Fibroblast of upper back skin (primary cell): Measurements from ENCODE around the gene TIA1.
"Not testable (repeated sequence)": the region's sequence is repeated elsewhere in the genome, so short reads cannot be mapped to it uniquely, and the experiment has no call there.

Experiments
- DNase-seq: peaks from one replicate; pipeline ENCODE4 v3.0.0-alpha.2; 2013

Gene TIA1

GRCh38 chr2:70214953-70215549 lies 33.4 kb downstream of the TIA1 start:
- peak; percentile 95 for DNase-seq

GRCh38 chr2:70214365-70214764 lies 34.1 kb downstream of the TIA1 start:
- DNase-seq: no peak

- DNase-seq: no peak
Measured at GRCh38 chr2:70212298-70212932, 36.0 kb downstream of the TIA1 start.

- no peak for DNase-seq
Measured at GRCh38 chr2:70211595-70211994, 36.8 kb downstream of the TIA1 start.

GRCh38 chr2:70204452-70204851 lies 44.0 kb downstream of the TIA1 start:
- no peak for DNase-seq

- no peak for DNase-seq
Measured at GRCh38 chr2:70203086-70203485, 45.3 kb downstream of the TIA1 start.

- no peak for DNase-seq
Measured at GRCh38 chr2:70202236-70202806, 46.1 kb downstream of the TIA1 start.

GRCh38 chr2:70201831-70202230 lies 46.6 kb downstream of the TIA1 start:
- no peak for DNase-seq

- DNase-seq: no peak
Measured at GRCh38 chr2:70201225-70201768, 47.1 kb downstream of the TIA1 start.

GRCh38 chr2:70199320-70199864 lies 49.0 kb downstream of the TIA1 start:
- no peak for DNase-seq

GRCh38 chr2:70192516-70192915 lies 55.9 kb downstream of the TIA1 start:
- no peak for DNase-seq

- no peak for DNase-seq
Measured at GRCh38 chr2:70191244-70191735, 57.1 kb downstream of the TIA1 start.

GRCh38 chr2:70190418-70191243 lies 57.8 kb downstream of the TIA1 start, which contains the start of gene C2orf42:
C2orf42 (minus strand) TSS chr2:70191019; CDS start chr2:70181985, 9,034 bp downstream.
- peak; percentile 98 for DNase-seq

- DNase-seq: no peak
Measured at GRCh38 chr2:70188460-70188859, 60.0 kb downstream of the TIA1 start.

GRCh38 chr2:70187170-70187569 lies 61.3 kb downstream of the TIA1 start:
- DNase-seq: not testable (repeated sequence)

GRCh38 chr2:70182689-70183088 lies 65.7 kb downstream of the TIA1 start:
- no peak for DNase-seq

GRCh38 chr2:70181363-70181956 lies 67.0 kb downstream of the TIA1 start:
- no peak for DNase-seq

GRCh38 chr2:70173520-70173919 lies 74.9 kb downstream of the TIA1 start:
- no peak for DNase-seq

GRCh38 chr2:70169654-70170245 lies 78.7 kb downstream of the TIA1 start:
- not testable (repeated sequence) for DNase-seq

GRCh38 chr2:70161069-70161534 lies 87.3 kb downstream of the TIA1 start:
- no peak for DNase-seq

GRCh38 chr2:70160545-70160944 lies 87.9 kb downstream of the TIA1 start:
- no peak for DNase-seq
